OCI-LY7 (cell line): ENCODE data around the gene PHKB.
"Not testable (repeated sequence)": the region's sequence is repeated elsewhere in the genome, so short reads cannot be mapped to it uniquely, and the experiment has no call there.

Source experiments
- CTCF ChIP-seq: fragments of 200-600 bp; sonication (generic); conservative IDR thresholded peaks from 2 replicates; pipeline ENCODE4 v1.5.1; 2014; ENCODE audit warnings: mild to moderate bottlenecking, antibody characterized with exemption, low read length, moderate library complexity, mixed read lengths
- EZH2phosphoT487 ChIP-seq: fragments of 200-600 bp; sonication (generic); IDR thresholded peaks from 2 replicates; pipeline ENCODE4 v1.6.1; 2018; ENCODE audit warnings: low read depth, borderline replicate concordance, mild to moderate bottlenecking, mixed run types, antibody characterized with exemption, low read length, moderate library complexity, mixed read lengths

- TF ChIP-seq CTCF, EZH2phosphoT487: not testable (repeated sequence)
Measured at GRCh38 chr16:47544255-47544654, 83.1 kb downstream of the PHKB start.
